SK-N-MC (cell line): ENCODE data around the gene CLN6.

ENCODE experiments used
- DNase-seq: peaks from one replicate; pipeline ENCODE4 v3.0.0-alpha.2; 2011; ENCODE audit warnings: low read depth, low spot score
- H3K27ac ChIP-seq: fragments of 200-600 bp; sonication (generic); 2 replicates; pipeline ENCODE4 v1.5.1; 2016; ENCODE audit warnings: mixed run types
- H3K36me3 ChIP-seq: fragments of 200-600 bp; sonication (generic); 2 replicates; pipeline ENCODE4 v1.6.1; 2017; ENCODE audit warnings: antibody characterized with exemption, low read length, mixed read lengths; ENCODE audit not compliant: insufficient read depth
- H3K4me3 ChIP-seq: fragments of 200-600 bp; sonication (generic); 2 replicates; pipeline ENCODE4 v1.5.1; 2016
- H3K9ac ChIP-seq: fragments of 200-600 bp; sonication (generic); 2 replicates; pipeline ENCODE4 v1.8.0; 2017; ENCODE audit warnings: mixed run types, mixed read lengths; ENCODE audit not compliant: insufficient read length
- H3K9me3 ChIP-seq: fragments of 200-600 bp; sonication (generic); 2 replicates; pipeline ENCODE4 v1.6.1; 2017; ENCODE audit warnings: low read depth, mild to moderate bottlenecking, antibody characterized with exemption, low read length, moderate library complexity, mixed read lengths
- EZH2 ChIP-seq: fragments of 200-600 bp; sonication (generic); IDR thresholded peaks from one replicate; pipeline ENCODE4 v1.6.1; 2017; ENCODE audit warnings: antibody characterized with exemption
- FOXP2 ChIP-seq: optimal IDR thresholded peaks from 2 replicates; pipeline ENCODE3; 2011; ENCODE audit warnings: mild to moderate bottlenecking, moderate library complexity; ENCODE audit not compliant: insufficient read depth; ENCODE audit errors: extremely low read length, control extremely low read depth
- POLR2AphosphoS5 ChIP-seq: IDR thresholded peaks from 2 replicates; pipeline ENCODE4 v1.6.1; 2012; ENCODE audit warnings: mild to moderate bottlenecking, low read depth, low read length, borderline replicate concordance

CLN6 gene

DNA sequence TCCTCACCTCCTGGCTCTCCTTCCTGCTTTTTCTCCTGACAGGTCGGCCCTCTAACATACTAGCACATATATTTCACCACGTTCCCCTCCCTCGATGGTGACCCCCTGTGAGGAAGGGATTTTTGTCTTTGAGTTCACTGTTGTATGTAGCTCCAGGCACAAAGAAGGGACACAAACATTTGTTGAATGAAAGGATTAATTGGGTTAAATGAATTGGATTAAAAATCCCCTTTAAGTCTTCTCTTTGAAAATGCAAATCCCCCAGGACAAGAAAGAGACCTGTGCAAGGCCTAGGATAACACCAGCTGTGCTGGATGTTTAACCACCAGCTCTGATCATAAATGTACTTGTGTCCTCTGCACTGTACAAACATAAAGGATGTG, 27.7 kb downstream of the CLN6 start:
- Histone ChIP-seq H3K27ac (no peak overlapping the region), H3K9me3 (no peaks in the 10 kb centered on the region), H3K9ac (peak overlapping the region; percentile 27), H3K36me3 (no peaks in the 10 kb centered on the region), H3K4me3 (no peak overlapping the region)
- no peak for TF ChIP-seq FOXP2
- DNase-seq = no peak

DNA sequence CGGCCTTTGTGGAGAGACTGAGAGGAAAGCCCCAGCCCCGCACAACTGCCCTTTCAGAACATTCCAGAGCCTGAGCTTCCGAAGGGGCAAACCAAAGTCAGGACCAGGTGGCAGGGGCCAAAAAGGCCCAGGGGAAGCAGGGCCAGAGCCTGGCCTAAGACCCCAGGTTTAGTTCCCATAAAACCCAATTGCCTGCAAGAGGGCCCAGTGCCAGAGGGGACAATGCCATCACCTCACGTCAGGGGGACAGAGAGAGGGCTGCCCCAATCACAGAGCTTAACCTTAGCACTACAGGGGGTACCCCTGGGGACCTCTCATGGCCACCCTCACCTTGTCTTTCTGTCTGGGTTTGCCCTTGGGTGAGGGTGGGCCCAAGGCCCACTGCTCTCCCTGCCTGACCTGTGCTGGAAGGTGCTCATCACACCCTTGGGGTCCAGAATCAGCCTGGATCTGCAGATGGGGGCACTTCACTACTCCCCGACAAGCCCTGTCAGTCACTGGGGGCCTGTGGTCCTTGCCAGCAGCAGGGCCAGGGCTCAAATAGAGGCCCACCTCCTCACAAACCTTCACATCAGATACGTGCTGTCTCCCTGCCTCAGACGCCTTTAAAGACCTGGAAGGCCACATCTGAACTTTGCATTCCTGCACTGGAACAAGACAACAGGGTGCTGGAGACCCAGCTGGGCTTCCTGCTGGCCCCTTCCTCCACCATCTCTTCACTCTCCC, 28.2 kb downstream of the CLN6 start:
- no peaks in the 10 kb centered on the region for H3K36me3 ChIP-seq
- TF ChIP-seq EZH2 (no peak), FOXP2 (no peak), POLR2AphosphoS5 (no peak)
- no peak overlapping the region for H3K9ac ChIP-seq
- no peak overlapping the region for H3K4me3 ChIP-seq
- DNase-seq = no peak
- H3K27ac ChIP-seq = no peak overlapping the region
- no peaks in the 10 kb centered on the region for H3K9me3 ChIP-seq

DNA sequence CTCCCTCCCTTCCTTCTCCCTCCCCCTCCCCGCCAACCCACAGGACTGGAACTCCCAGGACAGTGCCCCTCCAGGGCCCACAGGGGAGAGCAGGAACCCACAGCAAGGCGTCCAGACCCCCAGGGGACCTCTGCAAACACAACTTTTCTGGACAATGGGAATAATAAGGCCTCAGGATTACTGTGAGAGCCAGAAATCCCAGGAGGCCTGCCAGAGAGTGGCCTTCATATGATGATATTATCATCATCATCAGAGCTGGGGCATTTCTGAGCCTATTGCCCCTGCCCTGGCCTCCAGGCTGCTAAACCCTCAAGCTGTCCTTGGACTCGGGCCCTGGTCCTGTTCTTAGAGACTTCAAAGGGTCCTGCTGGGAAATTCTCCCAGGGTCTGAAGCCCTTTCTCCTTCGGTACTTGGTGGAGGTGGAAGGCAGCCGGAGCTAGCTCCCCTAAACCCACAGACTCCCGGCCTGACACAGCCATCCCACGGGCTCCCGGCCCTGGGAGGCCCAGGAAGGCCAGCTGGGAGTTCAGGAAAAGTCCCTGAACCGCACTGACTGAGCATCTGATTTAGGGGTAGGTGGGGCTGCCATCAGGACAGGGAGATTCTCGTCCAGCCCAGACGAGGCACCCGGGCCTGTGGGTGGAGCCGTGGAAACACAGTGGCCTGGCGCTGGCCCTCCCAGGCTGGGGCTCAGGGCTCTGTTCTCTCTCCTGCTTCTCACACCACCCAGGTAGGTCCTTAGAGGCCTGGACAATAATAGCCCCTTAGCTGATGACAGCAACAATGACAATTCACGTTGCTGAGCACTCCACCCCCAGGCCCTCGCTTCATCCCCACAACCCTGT, 29.3 kb downstream of the CLN6 start:
- H3K9ac ChIP-seq = no peak overlapping the region
- H3K4me3 ChIP-seq = no peak overlapping the region
- H3K9me3 ChIP-seq = no peaks in the 10 kb centered on the region
- TF ChIP-seq EZH2 (no peak), POLR2AphosphoS5 (no peak), FOXP2 (no peak)
- H3K36me3 ChIP-seq = no peaks in the 10 kb centered on the region
- no peak for DNase-seq
- no peak overlapping the region for H3K27ac ChIP-seq

DNA sequence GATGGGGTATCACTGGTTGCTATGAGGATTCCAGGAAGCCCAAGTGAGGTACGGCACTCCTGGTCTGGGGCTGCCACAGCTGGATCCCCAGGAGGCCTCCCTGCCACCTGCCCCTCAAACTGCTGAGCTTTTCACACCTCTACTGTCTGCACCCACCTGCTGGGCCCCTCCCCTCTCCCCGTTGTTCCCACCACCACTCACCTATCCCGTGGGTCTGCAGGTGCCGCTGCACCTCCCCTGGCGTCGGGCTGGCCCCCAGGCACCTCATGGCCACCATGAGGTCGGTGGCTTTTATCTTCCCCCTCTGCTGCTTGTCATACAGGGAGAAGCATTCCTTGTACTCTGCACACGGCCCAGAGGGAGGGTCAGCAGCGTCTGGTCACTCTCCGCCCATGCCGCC, 30.2 kb downstream of the CLN6 start:
- no peak for DNase-seq
- H3K27ac ChIP-seq = no peak overlapping the region
- no peak overlapping the region for H3K4me3 ChIP-seq
- TF ChIP-seq EZH2 (no peak), POLR2AphosphoS5 (no peak), FOXP2 (no peak)
- H3K36me3 ChIP-seq = no peaks in the 10 kb centered on the region
- no peak overlapping the region for H3K9ac ChIP-seq
- no peaks in the 10 kb centered on the region for H3K9me3 ChIP-seq

DNA sequence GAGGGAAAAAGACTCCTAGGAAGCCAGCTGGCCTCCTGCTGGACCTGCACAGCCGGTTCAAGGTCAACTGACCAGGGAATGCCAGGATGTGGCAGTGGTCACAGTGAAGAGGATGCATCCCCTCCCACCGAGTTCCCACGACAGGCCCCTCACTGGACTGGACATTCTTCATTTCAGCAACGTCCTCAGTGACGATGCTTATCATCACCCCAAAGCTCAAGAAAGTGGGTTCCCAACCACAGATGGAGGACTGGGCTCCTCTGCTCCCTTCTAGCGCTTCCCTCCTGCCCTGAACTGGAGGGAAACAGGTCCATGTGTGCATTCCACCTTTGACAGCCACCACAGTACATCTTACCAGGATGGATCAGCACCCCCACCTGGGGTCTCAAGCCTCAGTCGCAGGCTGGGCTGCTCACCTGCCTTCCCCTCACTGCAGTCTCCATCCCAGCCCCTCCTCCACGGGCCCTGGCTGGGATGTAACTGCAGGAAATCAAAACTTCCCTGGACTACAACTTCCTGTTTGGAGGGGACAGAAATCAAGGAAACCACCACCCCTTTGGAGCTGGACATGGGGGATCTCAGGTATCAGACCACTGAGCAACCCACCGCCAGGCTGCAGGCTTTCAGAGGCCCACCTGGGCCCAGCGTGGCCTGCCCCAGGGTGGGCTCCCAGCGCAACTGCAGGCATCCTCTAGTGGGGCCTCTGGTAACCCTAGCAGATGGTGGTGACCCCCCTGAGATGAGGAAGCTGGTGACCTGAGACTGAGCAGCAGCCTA, 31.7 kb downstream of the CLN6 start:
- H3K9ac ChIP-seq = no peak overlapping the region
- no peak overlapping the region for H3K4me3 ChIP-seq
- no peak overlapping the region for H3K27ac ChIP-seq
- TF ChIP-seq FOXP2 = no peak
- TF ChIP-seq EZH2 = no peak
- TF ChIP-seq POLR2AphosphoS5 = peak; percentile 42; the same call in 1 of the 2 replicates
- H3K9me3 ChIP-seq = no peaks in the 10 kb centered on the region
- DNase-seq = no peak
- H3K36me3 ChIP-seq = peaks cover 12% of the 10 kb centered on the region

DNA sequence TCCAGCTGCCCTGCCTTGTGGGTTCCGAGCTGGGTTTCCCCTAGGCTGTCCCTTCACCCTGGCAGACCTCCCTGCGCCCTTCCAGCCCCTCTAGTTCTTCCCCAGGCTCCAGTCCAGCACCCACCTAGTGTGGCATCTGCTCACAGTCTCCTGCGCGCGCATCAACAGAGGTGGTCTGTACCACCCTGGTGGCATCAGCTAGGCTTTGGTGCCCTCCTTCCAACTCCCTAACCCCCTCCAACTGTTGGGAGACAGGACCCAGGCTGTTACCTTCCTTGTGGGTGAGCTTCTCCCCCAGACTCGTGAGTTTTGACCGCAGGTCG, 32.4 kb downstream of the CLN6 start:
- H3K4me3 ChIP-seq = no peak overlapping the region
- H3K36me3 ChIP-seq = peaks cover 19% of the 10 kb centered on the region
- H3K27ac ChIP-seq = no peak overlapping the region
- no peak for DNase-seq
- no peak overlapping the region for H3K9ac ChIP-seq
- no peaks in the 10 kb centered on the region for H3K9me3 ChIP-seq
- no peak for TF ChIP-seq POLR2AphosphoS5
- no peak for TF ChIP-seq FOXP2
- no peak for TF ChIP-seq EZH2

DNA sequence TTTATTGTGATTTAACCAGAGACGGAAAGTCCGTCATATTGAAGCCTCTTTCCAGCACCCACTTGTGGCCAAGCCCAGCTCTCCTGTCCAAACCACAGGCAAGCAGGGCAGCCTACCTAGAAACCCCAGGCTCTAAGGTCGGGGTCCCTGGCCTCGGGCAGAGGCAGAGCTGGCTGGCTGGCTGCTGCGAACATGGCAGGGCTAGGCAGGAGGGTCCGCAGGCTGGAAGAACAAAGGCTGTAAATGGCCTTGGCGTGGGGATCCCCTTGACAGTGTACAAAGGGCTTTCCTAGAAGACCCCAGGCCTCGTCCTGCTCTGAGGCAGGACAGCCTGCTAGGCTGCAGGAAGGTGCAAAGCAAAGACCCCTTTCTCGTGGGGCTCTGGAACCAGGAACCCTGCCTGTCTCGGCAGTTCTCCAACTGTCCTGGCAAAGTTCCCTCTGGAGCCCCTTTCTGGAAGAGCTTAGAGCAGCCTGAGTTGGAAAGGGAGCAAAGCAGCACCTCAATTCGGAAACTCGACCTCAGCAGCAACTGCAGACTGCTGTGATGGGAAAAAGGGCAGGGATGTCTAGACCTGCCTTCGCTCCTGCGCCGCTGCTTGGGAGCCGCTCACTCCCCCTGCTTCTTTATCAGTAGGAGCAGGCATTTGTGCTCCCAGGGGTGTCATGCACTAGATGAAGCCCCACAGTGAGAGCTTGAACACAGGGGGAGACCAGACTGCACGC, 32.9 kb downstream of the CLN6 start:
- Histone ChIP-seq H3K36me3 (peaks cover 23% of the 10 kb centered on the region), H3K4me3 (no peak overlapping the region), H3K9me3 (no peaks in the 10 kb centered on the region), H3K27ac (no peak overlapping the region), H3K9ac (no peak overlapping the region)
- no peak for TF ChIP-seq EZH2
- TF ChIP-seq POLR2AphosphoS5 = no peak
- no peak for TF ChIP-seq FOXP2
- DNase-seq = no peak

DNA sequence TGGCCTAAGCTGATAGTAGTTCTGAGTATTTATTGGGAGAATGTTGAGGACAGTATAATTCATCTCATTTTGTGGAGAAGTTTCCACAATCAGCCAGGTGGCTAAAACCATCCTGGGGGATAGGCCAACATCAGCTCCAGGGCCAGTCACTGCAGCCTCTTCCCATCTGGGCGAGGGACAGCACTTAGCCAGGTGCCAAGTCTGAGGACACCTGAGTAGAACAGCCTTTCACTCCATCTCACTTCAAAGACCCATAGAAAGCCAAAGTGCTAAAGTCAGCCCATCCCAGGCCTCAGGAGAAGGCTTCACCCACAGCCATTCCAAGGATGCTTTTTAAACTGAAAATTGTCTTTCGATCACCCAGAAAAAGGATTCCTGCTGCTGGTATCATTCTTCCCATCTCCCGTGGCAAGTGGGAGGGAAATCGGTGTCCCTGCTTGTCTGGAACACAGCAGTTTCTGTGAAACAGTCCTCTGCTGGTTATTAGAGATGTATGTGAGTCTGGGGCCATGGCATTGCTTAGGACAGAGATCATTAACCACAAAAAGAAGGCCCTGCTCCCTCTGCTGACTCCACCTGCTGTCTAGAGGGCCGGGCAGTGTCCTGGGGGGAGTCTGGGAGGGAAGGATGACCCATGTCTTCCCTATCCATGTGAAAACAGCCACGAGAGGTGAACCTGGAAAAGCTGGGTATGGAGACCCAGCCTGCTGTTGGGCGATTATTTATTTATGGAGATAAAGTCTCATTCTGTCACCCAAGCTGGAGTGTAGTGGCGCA, 34.0 kb downstream of the CLN6 start:
- DNase-seq = no peak
- no peaks in the 10 kb centered on the region for H3K9me3 ChIP-seq
- TF ChIP-seq FOXP2 (no peak), POLR2AphosphoS5 (no peak), EZH2 (no peak)
- peaks cover 23% of the 10 kb centered on the region for H3K36me3 ChIP-seq
- H3K4me3 ChIP-seq = no peak overlapping the region
- no peak overlapping the region for H3K9ac ChIP-seq
- H3K27ac ChIP-seq = no peak overlapping the region
